GM19099 (cell line): Measurements from ENCODE around the gene ARPP19.

Experiments used
- POLR2A ChIP-seq: IDR thresholded peaks from 3 replicates; pipeline ENCODE4 v1.6.1; 2011; ENCODE audit warnings: low read depth; ENCODE audit not compliant: insufficient read length; ENCODE audit errors: extremely low read depth

ARPP19 gene

GRCh38 chr15:52551762-52552161 is 17.1 kb downstream of the ARPP19 start:
- TF ChIP-seq POLR2A = no peak

- TF ChIP-seq POLR2A = no peak
Observed at GRCh38 chr15:52546031-52546751, 22.6 kb downstream of the ARPP19 start.

GRCh38 chr15:52540374-52541012 is 28.3 kb downstream of the ARPP19 start:
- TF ChIP-seq POLR2A = no peak

GRCh38 chr15:52537459-52537858 is 31.4 kb downstream of the ARPP19 start:
- TF ChIP-seq POLR2A = no peak

- no peak for TF ChIP-seq POLR2A
Observed at GRCh38 chr15:52532427-52532826, 36.4 kb downstream of the ARPP19 start.

- no peak for TF ChIP-seq POLR2A
Observed at GRCh38 chr15:52529940-52530339, 38.9 kb downstream of the ARPP19 start.

- no peak for TF ChIP-seq POLR2A
Observed at GRCh38 chr15:52529341-52529924, 39.4 kb downstream of the ARPP19 start.

- peak; percentile 70 for TF ChIP-seq POLR2A
Observed at GRCh38 chr15:52528564-52529340, 40.1 kb downstream of the ARPP19 start, which contains the start of gene MYO5A. Gene MYO5A (minus strand): TSS chr15:52528880. CDS start chr15:52528806, 74 bp downstream.

GRCh38 chr15:52527911-52528563 is 40.8 kb downstream of the ARPP19 start:
- no peak for TF ChIP-seq POLR2A

GRCh38 chr15:52527196-52527910 is 41.5 kb downstream of the ARPP19 start:
- no peak for TF ChIP-seq POLR2A

GRCh38 chr15:52524223-52525136 is 44.4 kb downstream of the ARPP19 start:
- no peak for TF ChIP-seq POLR2A

GRCh38 chr15:52523647-52524046 is 45.2 kb downstream of the ARPP19 start:
- TF ChIP-seq POLR2A = no peak

- no peak for TF ChIP-seq POLR2A
Observed at GRCh38 chr15:52523192-52523591, 45.6 kb downstream of the ARPP19 start.
